Caco-2 (cell line): Measurements from ENCODE around the gene MYRF. TPM values are rescaled to one million over a fixed set of nuclear protein-coding genes. Genes with fewer than 3 reads are reported as not detected.

Source experiments
- BruUV-seq: library from RNA; stranded (reverse); fragments of 400-500 nt; replicated peaks from 2 replicates; lab custom pipeline; 2021; lab: Mats Ljungman, UMichigan
- CTCF ChIA-PET: fragments of 300-600 bp; sonication (Branson Sonifier 250); formaldehyde crosslinking; loops from one replicate; lab custom pipeline; 2022; ENCODE audit warnings: antibody characterized with exemption; lab: Charles Lee
- POLR2A ChIA-PET: fragments of 300-600 bp; sonication (Branson Sonifier 250); formaldehyde crosslinking; loops from one replicate; lab custom pipeline; 2022; ENCODE audit warnings: antibody characterized with exemption; lab: Charles Lee
- DNase-seq, 2 experiments: peaks; one replicate each; pipeline versions ENCODE4 v3.0.0 to v3.0.0-alpha.2; 2020 to 2022
- H3K27me3 ChIP-seq: replicated peaks from 2 replicates; pipeline ENCODE4 v1.6.0; 2011; ENCODE audit warnings: low read length; ENCODE audit not compliant: control insufficient read depth, insufficient read depth
- H3K36me3 ChIP-seq: 2 replicates; pipeline ENCODE4 v1.5.1; 2011; ENCODE audit warnings: low read length; ENCODE audit not compliant: control insufficient read depth, insufficient read depth
- H3K4me1 ChIP-seq: fragments of 250-450 bp; sonication (Bioruptor Pico); 2 replicates; pipeline ENCODE4 v1.5.1; 2020; ENCODE audit warnings: mild to moderate bottlenecking
- H3K4me3 ChIP-seq: 2 replicates; pipeline ENCODE4 v1.5.1; 2011; ENCODE audit warnings: low read depth, mild to moderate bottlenecking, control low read depth, low read length
- H3K9me3 ChIP-seq: fragments of 250-450 bp; sonication (Bioruptor Pico); 2 replicates; pipeline ENCODE4 v1.5.1; 2020; ENCODE audit warnings: mild to moderate bottlenecking, moderate library complexity
- H3K27ac Mint-ChIP-seq: one replicate; pipeline ENCODE4 v1.8.0; 2022; ENCODE audit warnings: mixed read lengths; ENCODE audit not compliant: unreplicated experiment
- H3K27me3 Mint-ChIP-seq: one replicate; pipeline ENCODE4 v1.8.0; 2022; ENCODE audit warnings: mixed read lengths; ENCODE audit not compliant: insufficient read depth, unreplicated experiment
- H3K36me3 Mint-ChIP-seq: one replicate; pipeline ENCODE4 v1.8.0; 2022; ENCODE audit warnings: mild to moderate bottlenecking, mixed read lengths; ENCODE audit not compliant: insufficient read depth, unreplicated experiment
- H3K4me1 Mint-ChIP-seq: one replicate; pipeline ENCODE4 v1.8.0; 2022; ENCODE audit warnings: low read depth, mixed read lengths; ENCODE audit not compliant: unreplicated experiment
- H3K4me3 Mint-ChIP-seq: one replicate; pipeline ENCODE4 v1.8.0; 2022; ENCODE audit warnings: mild to moderate bottlenecking, moderate library complexity, mixed read lengths; ENCODE audit not compliant: unreplicated experiment
- H3K9me3 Mint-ChIP-seq: one replicate; pipeline ENCODE4 v1.8.0; 2022; ENCODE audit warnings: mixed read lengths; ENCODE audit not compliant: unreplicated experiment
- CTCF ChIP-seq, 2 experiments: fragments of 200-600 bp in 1 of 2; IDR thresholded peaks; 1 replicate in 1 of 2; 2 replicates in 1 of 2; pipeline versions ENCODE4 v1.5.1 to v1.8.0; 2011 to 2022; ENCODE audit warnings: antibody characterized with exemption in 1 of 2, control low read depth in 1 of 2, inconsistent platforms in 1 of 2, low read depth in 1 of 2, low read length in 1 of 2, mild to moderate bottlenecking in 1 of 2, moderate library complexity in 1 of 2; ENCODE audit not compliant: insufficient read depth in 1 of 2, severe bottlenecking in 1 of 2, unreplicated experiment in 1 of 2
- intact Hi-C: fragments of 100-400 bp; cut with micrococcal nuclease; formaldehyde crosslinking; loops from one replicate; pipeline ENCODE4 v1.10.0; 2022; ENCODE audit not compliant: unreplicated experiment
- total RNA-seq: library from RNA; stranded (reverse); gene quantifications from 2 replicates; pipeline ENCODE4 v1.2.3, GENCODE V29; 2022

The MYRF gene
- total RNA-seq, 1 experiment from 2014 or later: 169 TPM

- H3K4me1 Mint-ChIP-seq: peaks cover 13% of the 10 kb centered on the region
- POLR2A ChIA-PET: no interaction called here
These were observed 39.6 kb upstream of the MYRF start for GRCh38 chr11:61712846-61713245.

GRCh38 chr11:61713464-61713863 is 39.0 kb upstream of the MYRF start:
- H3K4me3 ChIP-seq: no peak overlapping the region
- H3K27me3 Mint-ChIP-seq: no peaks in the 10 kb centered on the region
- CTCF ChIA-PET: no interaction called here
- peaks cover 13% of the 10 kb centered on the region for H3K4me1 Mint-ChIP-seq
- H3K36me3 ChIP-seq: no peaks in the 10 kb centered on the region
- peaks cover 19% of the 10 kb centered on the region for H3K4me1 ChIP-seq
- BruUV-seq: no TSS peak
- POLR2A ChIA-PET: no interaction called here
- intact Hi-C loops: no loop called here
- peaks cover 5% of the 10 kb centered on the region for H3K36me3 Mint-ChIP-seq
- no peaks in the 10 kb centered on the region for H3K27me3 ChIP-seq
- H3K9me3 Mint-ChIP-seq: no peaks in the 10 kb centered on the region
- no peak for DNase-seq
- no peak for TF ChIP-seq CTCF (IDR thresholded peaks at IDR 0.05; ENCODE audit: insufficient read depth in 1 of 2, low read depth in 1 of 2, low read length in 1 of 2, severe bottlenecking in 1 of 2, unreplicated experiment in 1 of 2)
- H3K4me3 Mint-ChIP-seq: no peak overlapping the region
- no peaks in the 10 kb centered on the region for H3K9me3 ChIP-seq
- no peak overlapping the region for H3K27ac Mint-ChIP-seq

More at GRCh38 chr11:61712846-61713245, 39.6 kb upstream of the MYRF start:
- H3K36me3 ChIP-seq: no peaks in the 10 kb centered on the region
- intact Hi-C loops: no loop called here
- no peak for DNase-seq
- Mint-ChIP-seq H3K27ac (no peak overlapping the region), H3K27me3 (no peaks in the 10 kb centered on the region), H3K4me3 (no peak overlapping the region), H3K9me3 (no peaks in the 10 kb centered on the region), H3K36me3 (peaks cover 5% of the 10 kb centered on the region)
- BruUV-seq: no TSS peak
- H3K9me3 ChIP-seq: no peaks in the 10 kb centered on the region
- peaks cover 19% of the 10 kb centered on the region for H3K4me1 ChIP-seq
- no peaks in the 10 kb centered on the region for H3K27me3 ChIP-seq
- no peak overlapping the region for H3K4me3 ChIP-seq
- TF ChIP-seq CTCF (IDR thresholded peaks at IDR 0.05; ENCODE audit: insufficient read depth in 1 of 2, low read depth in 1 of 2, low read length in 1 of 2, severe bottlenecking in 1 of 2, unreplicated experiment in 1 of 2): no peak
- CTCF ChIA-PET: no interaction called here

- intact Hi-C loops: no loop called here
- CTCF ChIA-PET: no interaction called here
- H3K36me3 ChIP-seq: no peaks in the 10 kb centered on the region
- Mint-ChIP-seq H3K9me3 (no peaks in the 10 kb centered on the region), H3K27me3 (no peaks in the 10 kb centered on the region), H3K27ac (peak overlapping the region; percentile 30), H3K4me1 (peaks cover 13% of the 10 kb centered on the region), H3K4me3 (no peak overlapping the region), H3K36me3 (peaks cover 5% of the 10 kb centered on the region)
- no peaks in the 10 kb centered on the region for H3K27me3 ChIP-seq
- H3K4me1 ChIP-seq: peaks cover 19% of the 10 kb centered on the region
- TF ChIP-seq CTCF (IDR thresholded peaks at IDR 0.05; ENCODE audit: insufficient read depth in 1 of 2, low read depth in 1 of 2, low read length in 1 of 2, severe bottlenecking in 1 of 2, unreplicated experiment in 1 of 2): no peak
- no peaks in the 10 kb centered on the region for H3K9me3 ChIP-seq
- no peak for DNase-seq
- POLR2A ChIA-PET: no interaction called here
- no TSS peak for BruUV-seq
- H3K4me3 ChIP-seq: no peak overlapping the region
These were observed 38.5 kb upstream of the MYRF start for GRCh38 chr11:61713906-61714305.
